ENCODE data around the gene RCN1.

DNA sequence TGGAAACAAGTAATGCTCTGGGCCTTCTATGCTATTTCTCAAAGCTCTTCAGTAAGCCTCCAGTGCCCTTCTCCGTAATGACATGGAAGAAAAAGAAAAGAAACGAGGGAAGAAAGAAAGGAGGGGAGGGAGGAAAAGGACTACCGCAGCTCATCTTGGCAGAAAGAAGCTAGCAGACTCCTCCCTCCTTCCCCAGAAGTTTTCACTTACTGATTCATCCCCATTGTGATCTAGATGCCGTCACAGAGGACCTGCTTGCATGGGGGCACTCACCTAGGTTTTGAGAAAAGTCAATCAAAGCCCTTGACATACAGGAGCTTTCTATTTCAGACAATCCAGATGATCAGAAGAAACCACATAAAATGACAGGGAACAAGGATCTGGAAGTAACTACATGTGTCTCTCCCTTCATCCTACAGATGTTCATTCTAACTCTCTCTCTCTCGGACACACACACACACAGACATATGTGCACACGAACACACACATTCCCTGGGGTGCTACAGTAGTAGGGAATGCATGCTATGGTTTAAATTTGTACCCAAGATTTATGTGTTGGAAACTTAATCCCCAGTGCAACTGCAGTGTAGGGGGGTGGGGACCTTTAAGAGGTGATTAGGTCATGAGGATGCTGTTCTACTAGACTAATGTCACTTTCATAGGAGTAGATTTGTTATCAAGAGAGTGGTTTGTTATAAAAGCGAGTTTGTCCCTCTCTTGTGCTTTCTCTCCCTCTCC lies 37.6 kb upstream of the RCN1 start:
- TF ChIP-seq POLR2AphosphoS5 (IDR thresholded peaks at IDR 0.05; ENCODE audit: low read depth, low read length) = no peak
- TF ChIP-seq TAF1 (IDR thresholded peaks at IDR 0.05; ENCODE audit: borderline replicate concordance, low read depth, low read length) = no peak
- no peak for TF ChIP-seq POLR2A (IDR thresholded peaks at IDR 0.05; ENCODE audit: low read depth, low read length)
